ENCODE measurements around the gene CENPF.
"Not testable (repeated sequence)": the region's sequence is repeated elsewhere in the genome, so short reads cannot be mapped to it uniquely, and the experiment has no call there.

CENPF gene

DNA sequence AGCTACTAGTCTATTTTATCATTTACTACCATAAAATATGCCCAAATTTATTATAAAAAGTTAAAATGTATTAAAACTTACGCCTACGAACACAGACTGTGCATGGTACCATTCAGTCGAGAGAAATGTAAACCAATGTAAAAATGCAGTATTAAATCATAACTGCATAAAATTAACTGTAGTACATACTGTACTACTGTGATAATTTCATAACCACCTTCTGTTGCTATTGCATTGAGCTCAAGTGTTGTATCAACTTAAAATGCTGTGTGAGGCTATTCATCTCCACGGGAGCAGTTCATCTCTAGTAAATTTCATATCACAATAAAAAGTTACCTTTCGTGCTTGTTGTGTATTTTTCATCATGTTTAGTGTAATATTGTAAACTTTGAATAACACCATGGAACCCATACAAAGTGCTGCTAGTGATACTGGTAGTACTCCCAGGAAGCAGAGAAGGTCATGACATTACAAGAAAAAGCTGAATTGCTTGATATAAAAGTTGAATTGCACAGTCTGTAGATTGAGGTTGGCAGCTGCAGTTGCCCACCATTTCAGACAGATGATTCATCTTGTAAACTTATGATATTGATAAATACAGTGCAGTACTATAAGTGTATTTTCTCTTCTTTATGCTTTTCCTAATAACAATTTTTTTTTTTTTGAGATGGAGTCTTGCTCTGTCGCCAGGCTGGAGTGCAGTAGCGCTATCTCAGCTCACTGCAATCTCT is 19.0 kb upstream of the CENPF start:
- DNase-seq, result no peak

DNA sequence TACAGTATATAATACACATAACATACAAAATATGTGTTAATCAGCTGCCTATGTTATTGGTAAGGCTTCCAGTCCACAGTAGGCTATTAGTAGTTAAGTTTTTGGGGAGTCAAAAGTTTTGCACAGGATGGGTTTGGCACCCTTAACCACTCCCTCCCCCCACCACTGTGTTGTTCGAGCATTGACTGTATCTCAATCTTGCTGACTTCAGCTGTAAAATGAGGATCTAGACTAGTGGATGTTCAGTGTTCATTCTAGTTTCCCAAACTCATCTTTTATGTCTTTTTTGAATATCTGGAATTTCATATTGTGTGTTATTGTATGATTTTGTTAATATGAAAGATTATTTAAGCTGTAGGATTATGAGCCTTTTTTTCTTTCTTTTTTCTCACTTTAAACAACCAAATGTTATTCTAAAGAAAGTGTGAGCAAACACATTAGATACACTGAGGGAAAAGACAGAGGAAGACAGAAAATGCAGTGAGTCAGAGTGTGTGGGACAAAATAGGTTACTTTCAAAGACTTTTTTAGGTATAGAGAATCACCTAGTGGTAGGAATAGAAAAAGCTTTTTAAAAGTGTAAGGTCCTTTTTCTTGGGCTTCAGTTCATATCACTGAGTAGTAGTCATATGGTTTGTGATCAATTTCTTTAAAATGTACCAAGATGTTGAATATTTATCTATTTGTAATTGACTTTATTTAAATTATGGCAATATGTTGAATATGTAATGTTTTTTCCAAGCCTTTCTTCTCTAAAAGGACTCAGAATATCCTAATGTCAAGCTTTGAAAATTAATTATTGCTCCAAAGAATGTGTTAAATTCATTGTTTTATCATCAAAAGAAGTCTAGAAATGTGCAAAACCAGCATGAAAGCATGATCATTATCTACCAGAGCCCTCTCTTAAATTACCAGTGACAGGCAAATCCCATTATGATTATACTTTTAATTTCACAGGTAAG is 17.9 kb upstream of the CENPF start:
- no peak for DNase-seq

DNA sequence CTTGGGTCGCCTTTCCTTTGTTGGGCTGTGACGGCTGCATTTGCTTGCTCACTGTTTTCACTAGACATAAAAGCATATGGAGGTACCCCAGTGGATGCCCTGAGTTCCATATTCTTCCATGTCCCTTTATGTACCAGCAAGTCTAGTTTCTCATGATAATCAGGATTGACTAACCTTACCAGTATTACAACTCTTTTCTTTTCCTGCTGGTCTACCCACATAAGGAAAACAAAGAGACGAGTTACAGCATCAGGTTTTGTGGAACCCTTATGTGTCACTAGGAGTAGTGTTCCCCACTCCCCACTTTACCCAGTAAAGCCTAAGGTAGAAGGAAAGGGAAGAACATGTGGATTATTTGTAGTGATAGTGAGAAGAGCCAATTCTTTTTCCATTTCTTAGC is 16.4 kb upstream of the CENPF start:
- DNase-seq, result no peak

DNA sequence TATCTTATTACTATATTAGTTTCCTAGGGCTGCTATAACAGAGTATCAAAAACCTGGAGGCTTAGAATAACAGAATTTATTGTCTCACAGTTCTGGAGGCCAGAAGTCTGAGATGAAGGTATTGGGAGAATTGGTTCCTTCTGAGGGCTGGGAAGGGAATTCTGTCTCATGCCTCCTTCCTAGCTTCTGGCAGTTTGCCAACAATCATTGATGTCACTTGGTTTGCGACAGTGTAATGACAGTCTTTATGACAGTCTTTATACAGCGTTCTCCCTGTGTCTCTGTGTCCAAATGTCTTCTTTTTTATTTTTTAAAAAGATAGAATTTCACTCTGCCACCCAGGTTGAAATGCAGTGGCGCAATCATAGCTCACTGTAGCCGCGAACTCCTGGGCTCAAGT is 15.8 kb upstream of the CENPF start:
- DNase-seq, result no peak

DNA sequence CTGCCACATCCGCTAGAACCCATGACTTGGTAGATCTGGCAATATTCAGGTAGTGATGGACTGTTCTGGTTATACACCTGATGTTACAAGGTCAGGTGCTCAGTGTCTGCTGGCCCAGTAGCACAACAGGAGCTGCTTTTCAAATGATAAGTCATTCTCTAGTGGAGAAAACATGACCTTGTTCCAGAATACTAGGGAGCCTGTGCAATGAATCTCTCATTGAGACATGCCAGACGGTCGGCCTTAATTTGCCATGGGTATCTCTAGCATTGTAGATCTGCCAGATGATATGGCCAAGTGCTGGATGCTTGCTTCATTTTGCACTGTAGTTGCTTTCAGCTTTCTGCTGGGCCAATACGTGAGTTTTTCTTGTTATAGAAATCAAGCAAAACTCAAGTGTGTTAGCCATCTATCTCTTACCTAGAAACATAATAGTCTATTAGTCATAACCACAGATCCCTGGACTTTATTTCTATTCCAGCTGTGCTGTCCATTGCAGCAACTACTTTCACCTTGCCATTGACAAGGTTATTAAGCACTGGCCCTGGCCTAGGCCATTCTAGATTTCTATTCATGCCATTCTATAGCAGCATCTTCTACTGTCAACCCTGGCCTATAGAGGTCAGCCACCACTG is 13.9 kb upstream of the CENPF start:
- no peak for DNase-seq

DNA sequence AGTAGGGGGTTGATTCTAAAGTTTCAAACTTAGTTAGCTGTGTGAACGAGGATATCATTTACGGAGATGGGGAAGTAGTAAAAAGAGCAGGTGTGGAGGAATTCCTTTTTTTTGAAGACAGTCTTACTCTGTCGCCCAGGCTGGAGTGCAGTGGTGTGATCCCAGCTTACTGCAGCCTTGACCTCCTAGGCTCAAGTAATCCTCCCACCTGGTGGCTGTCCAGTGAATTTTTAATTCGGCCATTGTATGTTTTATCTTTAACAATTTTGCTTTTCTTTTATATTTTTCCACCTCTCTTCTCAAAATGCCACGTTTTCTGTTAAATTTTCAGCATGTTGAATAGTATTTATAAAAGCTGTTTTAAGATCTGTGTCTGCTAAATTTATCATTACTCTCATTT is 12.3 kb upstream of the CENPF start:
- DNase-seq, result no peak

DNA sequence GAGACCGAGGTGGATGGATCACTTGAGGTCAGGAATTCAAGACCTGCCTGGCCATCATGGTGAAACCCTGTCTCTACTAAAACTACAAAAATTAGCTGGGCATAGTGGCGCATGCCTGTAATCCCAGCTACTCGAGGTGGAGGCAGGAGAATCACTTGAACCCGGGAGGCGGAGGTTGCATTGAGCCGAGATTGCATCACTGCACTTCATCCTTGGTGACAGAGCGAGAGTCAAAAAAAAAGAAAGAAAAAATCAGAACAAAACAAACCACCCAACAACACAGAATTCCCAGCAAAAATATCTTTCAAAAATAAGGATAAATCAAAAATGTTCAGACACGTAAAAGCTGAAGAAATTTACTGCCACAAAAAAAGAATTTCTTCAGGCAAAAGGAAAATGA is 11.1 kb upstream of the CENPF start:
- DNase-seq, result not testable (repeated sequence)

DNA sequence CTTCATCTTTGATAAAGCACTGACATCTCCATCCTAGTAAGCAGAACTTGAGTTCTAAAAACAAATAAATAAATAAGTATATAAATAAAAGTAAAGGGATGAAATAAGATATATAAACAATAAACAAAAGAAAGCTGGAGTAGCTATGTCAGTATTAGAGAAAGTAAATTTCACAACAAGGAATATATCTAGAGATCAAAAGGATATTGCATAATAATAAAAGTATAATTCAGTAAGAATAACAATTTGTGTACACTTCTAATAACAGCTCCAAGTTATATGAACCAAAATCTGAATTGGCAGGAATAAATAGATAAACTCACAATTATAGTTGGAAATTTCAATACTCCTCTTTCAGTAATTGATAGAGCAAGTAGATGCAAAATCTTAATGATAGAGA is 9.8 kb upstream of the CENPF start:
- no peak for DNase-seq

DNA sequence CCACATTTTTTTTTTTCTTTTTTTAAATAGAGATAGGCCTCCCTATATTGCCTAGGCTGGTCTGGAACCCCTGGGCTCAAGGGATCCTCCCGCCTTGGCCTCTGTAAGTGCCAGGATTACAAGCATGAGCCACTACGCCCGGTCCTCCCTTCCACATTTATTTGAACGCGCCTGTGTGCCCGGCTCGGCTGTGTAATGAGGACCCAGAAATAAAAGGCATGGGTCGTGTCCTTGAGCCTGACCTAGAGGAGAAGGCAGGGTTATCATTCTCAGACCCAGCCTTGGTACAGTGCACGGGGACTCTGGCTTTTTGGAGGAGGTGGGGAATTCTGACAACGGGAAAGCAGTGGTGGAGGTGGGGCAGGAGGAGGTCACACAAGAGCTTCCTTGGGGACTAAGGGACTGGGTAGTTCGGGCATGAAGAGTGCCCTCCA is 841 bp downstream of the CENPF start:
- peak in 1 of 2 donors; percentile 10 for DNase-seq

DNA sequence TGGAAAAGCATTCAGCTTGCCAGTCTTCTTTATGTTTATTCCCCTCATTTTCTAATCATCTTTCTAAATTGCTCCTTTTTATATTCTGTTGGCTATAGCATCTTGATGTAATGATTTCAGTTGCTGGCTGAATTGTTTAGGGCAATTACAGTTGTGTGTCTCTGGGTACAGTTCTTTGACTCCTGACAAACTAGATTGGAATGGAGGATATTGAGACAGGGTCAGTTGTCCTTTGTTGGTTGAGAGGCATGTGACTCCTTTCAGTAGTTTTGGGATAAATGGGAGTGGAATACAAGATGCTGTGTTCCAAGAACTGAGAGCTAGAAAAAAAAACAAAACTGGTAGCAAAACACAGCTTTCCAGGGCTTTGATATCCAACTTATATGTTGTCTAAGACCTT is 1.5 kb downstream of the CENPF start:
- no peak for DNase-seq

DNA sequence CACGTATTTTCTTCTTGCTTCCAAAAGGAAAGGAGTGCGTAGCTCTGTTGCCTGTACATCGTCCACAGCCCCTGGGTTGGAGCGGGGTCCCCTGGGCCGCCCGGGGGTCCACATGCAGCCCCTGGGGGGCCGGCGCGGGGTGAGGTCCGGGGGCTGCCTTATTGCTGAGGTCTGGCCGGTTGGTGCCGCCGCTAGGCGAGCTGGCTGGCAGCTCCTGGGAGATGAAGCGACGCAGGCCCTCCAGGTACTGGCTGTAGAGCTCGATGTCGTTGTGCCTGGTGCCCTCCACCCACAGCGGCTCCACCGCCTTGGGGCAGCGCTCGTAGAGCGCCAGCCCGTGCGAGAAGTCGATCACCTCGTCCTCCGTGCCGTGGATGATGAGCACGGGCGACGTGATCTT is 2.5 kb downstream of the CENPF start:
- DNase-seq, result not testable (repeated sequence)

DNA sequence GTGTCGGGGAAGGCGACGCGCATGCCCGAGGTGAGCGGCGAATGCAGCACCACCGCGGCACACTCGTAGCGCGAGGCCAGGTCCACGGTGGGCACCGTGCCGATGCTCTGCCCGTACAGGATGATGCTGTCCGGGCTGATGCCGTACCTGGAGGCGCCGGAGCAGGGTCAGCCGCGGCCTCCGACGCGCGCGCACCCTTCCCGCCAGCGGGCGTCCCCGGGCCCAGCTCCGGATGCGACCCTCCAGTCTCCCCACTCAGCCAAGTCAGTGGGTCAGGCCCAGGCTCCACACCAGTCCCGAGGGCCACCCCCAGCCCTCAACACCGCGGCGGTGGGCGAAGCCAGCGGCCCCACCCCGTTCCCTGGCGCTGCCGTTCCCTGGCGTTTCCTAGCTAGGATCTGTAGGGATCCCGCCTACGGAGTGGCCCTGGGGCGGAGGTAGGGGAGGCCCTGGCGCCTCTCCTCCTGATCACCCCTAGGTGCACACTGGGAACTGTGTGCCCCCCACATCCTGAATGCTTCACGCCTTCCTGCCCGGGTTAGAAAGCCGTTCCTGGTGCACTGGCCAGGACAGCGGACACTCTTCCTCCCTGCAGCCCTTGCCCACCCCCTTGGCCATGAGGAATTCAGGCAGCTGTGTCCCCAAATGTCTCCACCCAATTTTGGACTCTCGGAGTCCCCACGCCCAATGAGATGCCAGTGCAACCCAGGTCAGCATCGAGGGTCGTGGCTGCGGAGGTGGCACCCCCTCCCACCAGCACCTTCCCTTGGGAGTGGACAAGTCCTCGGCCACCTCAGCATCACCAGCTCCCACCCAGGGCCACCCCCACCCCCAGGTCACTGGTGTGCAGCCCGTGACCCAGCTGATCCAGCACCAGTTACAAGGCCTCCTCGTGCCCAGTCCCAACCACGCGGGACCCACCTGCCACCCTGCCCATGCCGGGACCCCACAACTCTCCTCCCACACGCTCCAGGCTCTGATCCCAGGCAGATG is 3.2 kb downstream of the CENPF start:
- not testable (repeated sequence) for DNase-seq

DNA sequence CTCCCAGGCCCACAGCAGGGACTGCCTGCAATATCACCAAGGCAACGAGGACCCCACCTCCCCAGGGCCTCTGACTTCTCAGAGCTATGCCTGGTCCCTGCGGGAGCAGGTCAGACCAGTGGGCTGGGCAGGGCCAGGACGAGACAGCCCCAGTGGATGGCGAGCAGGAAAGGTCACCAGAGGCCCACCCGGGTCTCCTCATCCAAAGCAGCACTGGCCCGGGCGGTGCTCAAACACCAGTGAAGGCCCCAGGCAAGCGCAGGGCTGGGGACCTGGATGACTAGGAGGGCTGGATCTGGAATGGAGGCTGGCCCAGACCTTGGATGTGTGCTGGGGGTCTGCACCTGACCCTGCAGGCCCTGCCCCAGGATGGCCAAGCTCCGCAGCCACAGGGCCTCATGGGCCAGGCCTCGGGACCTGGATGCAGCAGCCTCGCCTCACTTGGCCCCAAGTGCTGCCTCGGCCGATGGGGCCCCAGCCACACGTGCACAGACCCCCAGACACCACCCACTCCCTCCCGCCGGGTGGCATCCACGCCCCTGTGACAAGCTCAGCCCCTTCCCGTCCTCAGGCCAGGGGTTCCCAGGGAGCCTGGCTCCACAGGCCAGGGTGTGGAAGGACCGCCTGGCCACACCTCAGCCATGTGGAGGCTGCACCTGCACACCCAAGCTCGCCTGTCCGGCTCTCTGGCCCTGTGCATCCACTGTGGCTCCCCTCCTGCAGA is 4.7 kb downstream of the CENPF start:
- DNase-seq, result not testable (repeated sequence)

DNA sequence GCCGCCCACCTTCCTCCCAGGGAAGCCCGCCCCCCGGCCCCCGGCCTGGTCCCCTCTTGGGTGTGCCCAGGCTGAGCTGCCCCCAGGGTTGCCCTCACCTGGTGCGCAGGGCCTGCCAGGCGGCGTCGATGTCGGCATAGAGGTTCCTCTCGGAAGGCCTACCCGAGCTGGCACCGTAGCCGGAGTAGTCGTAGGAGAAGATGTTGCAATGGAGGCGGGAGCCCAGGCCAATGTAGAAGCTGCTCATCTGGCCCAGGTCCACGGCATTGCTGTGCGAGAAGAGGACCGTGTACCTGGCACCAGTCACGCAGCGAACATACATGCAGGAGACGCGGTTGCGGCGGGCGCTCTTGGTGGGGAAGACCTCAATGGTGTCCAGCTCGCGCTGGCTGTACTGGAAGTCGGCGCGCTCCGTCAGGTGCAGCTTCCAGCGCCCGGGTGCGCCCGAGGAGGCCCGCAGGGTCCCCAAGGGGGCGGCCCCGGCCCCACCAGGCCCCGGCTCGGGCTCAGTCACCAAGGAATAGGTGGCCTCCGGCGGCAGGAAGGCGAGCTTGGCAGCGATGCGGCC is 5.3 kb downstream of the CENPF start:
- not testable (repeated sequence) for DNase-seq

DNA sequence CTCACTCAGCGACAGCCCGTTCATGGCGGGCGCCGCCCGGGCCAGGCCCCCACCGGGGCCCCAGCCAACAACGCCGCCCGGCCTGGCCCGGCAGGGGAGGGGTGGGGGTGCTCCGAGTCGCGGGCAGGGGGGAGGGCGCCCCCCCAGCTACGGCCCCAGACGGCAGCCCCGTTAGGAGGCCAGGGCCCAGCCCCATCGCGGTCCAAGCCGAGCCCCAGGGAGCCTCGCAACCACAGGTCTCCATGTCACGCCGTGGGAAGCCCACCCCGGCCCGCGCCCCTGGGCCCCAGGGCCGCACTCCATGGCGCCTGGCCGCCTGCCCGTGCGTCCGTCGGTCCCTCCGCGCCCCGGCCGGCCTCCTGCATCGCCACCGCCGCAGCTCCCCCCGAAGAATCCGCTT is 5.8 kb downstream of the CENPF start:
- DNase-seq, result not testable (repeated sequence)

DNA sequence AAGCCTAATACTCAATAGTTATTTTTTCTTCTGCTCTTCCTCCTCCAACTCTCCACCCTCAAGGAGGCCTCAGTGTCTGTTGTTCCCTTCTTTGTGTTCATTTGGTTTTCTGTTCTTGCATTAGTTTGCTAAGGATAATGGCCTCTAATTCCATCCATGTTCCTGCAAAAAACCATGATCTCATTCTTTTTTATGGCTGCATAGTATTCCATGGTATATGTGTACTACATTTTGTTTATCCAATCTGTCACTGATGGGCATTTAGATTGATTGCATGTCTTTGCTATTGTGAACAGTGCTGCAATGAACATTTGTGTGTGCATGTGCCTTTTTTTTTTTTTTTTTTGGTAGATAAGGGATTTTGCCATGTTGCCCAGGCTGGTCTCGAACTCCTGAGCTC is 6.7 kb downstream of the CENPF start:
- no peak for DNase-seq

DNA sequence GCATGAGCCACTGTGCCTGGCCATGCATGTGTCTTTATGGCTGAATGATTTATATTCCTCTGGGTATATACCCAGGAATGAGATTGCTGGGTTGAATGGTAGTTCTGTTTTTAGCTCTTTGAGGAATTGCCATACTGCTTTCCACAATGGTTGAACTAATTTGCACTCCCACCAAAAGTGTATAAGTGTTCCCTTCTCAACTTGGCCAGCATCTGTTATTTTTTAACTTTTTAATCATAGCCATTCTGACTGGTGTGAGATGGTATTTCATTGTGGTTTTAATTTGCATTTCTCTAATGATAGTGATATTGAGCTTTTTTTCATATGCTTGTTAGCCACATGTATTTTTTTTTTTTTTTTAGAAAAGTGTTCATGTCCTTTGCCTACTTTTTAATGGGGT is 7.1 kb downstream of the CENPF start:
- not testable (repeated sequence) for DNase-seq

DNA sequence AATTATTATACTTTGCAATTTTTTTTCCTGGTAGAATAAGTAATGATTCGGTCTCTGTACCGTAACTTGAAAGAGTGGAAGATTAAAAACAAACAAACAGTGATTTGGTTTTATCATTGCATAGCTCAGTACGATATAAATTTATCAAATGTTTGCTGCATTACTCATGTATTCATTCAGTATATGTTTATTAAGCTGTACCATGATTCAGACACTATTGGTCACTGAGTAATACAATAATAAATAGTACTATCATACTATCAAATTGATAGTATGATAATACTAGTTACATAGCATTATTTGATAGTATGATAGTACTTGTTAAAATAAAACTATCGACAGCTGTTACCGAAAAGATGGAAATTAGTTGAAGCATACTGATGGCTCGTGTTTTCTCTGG is 12.1 kb downstream of the CENPF start:
- DNase-seq, result no peak

DNA sequence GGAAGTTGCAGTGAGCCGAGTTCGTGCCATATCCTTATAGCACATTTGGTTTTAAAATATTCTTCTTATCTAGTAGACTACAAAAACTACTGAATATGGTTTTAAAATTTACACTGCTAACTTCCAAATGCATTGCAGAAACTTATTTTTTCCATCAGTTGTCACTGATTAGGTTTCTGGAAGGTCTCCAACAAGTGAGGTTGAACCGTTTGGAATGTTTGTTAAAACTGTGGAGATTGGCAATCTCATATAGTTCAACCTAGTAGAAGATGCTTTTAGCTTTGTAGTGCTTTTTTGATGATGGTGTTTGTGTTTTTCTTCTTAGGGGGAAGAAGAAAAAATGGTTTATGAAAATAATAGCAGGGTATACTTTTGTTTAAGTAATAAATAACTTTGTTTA is 12.9 kb downstream of the CENPF start:
- DNase-seq, result no peak

DNA sequence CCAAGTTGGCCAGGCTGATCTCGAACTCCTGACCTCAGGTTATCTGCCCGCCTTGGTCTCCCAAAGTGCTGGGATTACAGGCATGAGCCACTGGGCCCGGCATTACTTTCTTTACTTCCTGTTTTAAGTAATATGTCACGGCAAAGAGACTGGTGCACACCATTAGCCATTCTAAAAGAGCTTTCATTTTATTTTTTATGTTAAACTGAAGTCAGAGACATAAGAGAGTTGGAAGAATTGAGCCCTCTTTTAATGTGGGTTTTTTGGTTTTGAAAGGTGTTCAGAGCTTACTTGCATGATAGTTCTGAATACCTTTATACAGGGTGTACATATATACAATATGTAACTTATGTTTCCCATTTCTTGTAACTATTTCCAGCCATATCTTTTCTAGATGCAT is 14.3 kb downstream of the CENPF start:
- DNase-seq, result no peak

DNA sequence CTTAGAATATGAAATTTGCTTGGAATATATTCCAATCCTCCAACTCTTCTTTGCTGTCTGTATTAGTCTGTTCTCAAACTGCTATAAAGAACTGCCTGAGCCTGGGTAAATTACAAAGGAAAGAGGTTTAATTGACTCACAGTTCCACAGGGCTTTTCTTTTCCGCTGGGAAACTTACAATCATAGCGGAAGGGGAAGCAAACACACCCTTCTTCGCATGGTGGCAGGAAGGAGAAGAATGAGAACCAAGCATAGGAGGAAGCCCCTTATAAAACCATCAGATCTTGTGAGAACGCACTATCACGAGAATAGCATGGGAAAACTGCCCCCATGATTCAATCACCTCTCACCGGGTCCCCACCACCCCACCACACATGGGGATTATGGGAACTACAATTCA is 14.8 kb downstream of the CENPF start:
- no peak for DNase-seq

All from stimulated activated CD4-positive, alpha-beta T cell treated with anti-CD3 and anti-CD28 coated beads, Interleukin-2, amount 100 ng/mL, for 24 hours (primary cell).